ENCODE results near the gene MFNG. TPM values are rescaled to one million over a fixed set of nuclear protein-coding genes. Genes with fewer than 3 reads are reported as not detected.

Gene MFNG
- total and polyA plus RNA-seq, 3 donors from 2014 or later: 7.5 to 8.2 (median 8.1) TPM

DNA sequence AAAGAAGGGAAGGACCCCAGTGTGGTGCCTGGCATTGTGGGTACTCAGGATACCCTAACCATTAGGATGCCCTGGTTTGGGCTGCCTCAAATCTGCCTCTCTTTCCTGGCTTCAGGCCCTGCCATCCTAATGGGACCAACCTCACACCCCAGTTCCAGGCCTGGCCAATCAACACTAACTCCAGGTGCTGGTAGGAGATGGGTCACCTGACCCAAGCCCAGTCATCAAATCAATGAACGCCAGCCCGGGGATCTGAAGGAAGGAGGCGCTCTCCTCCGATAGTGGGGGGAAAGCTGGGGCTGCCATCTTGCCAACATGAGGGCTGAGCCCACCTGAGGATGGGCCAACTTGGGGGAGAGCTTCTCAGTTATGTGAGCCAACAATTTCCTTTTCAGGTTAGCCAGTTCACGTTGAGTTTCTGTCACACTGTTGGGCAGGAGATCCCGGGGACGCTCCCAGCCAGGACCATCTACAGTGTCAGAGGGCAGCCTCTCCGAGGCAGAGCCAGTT is 12.7 kb downstream of the MFNG start:
- no peak for TF ChIP-seq POLR2A (IDR thresholded peaks at IDR 0.05)
- TF ChIP-seq, protein P1, sequence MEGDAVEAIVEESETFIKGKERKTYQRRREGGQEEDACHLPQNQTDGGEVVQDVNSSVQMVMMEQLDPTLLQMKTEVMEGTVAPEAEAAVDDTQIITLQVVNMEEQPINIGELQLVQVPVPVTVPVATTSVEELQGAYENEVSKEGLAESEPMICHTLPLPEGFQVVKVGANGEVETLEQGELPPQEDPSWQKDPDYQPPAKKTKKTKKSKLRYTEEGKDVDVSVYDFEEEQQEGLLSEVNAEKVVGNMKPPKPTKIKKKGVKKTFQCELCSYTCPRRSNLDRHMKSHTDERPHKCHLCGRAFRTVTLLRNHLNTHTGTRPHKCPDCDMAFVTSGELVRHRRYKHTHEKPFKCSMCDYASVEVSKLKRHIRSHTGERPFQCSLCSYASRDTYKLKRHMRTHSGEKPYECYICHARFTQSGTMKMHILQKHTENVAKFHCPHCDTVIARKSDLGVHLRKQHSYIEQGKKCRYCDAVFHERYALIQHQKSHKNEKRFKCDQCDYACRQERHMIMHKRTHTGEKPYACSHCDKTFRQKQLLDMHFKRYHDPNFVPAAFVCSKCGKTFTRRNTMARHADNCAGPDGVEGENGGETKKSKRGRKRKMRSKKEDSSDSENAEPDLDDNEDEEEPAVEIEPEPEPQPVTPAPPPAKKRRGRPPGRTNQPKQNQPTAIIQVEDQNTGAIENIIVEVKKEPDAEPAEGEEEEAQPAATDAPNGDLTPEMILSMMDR (IDR thresholded peaks at IDR 0.05): no peak
- no peaks in the 10 kb centered on the region for H3K27me3 ChIP-seq
- H3K27ac ChIP-seq: no peak overlapping the region
- no peaks in the 10 kb centered on the region for H3K4me1 ChIP-seq
- intact Hi-C loops (cut with DNase I; ENCODE audit: low total_unique reads): no loop called here
- no peak for DNase-seq
- 75 to 91% methylated on average over 4 to 8 of the region's 8 CpGs for WGBS, 2 donors
- H3K36me3 ChIP-seq (ENCODE audit: low read depth, missing control alignments): no peaks in the 10 kb centered on the region
- no peaks in the 10 kb centered on the region for H3K9me3 ChIP-seq
- H3K4me3 ChIP-seq: no peak overlapping the region

DNA sequence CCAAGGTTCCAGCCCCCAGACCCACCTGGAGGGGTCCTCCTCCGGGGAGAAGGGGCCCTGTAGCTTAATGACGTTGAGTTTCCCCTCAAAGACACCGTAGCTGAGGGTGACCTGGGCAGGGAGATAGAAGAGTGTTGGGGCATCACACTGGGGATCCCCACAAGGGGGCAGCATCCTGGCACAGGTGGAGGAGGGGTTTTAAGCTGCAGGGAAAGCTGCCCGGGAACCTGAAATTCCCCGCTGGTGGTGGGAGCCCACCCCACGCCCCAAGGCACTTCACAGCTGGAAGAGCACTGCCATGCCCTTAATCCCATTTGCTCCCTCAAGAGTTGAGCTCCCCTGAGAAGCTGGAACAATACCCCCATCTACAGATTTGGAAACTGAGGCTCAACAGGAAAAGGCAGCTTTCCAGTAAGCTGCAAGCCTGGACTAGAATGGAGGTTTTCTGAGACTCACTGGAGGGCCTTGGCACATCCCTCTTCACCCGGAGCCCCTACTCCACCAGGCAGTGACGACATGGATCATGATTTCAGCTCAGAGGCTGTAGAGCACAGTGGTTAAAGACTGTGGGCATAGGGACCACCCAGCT is 13.7 kb downstream of the MFNG start:
- DNase-seq: no peak
- H3K4me1 ChIP-seq: no peaks in the 10 kb centered on the region
- no peaks in the 10 kb centered on the region for H3K36me3 ChIP-seq (ENCODE audit: low read depth, missing control alignments)
- TF ChIP-seq POLR2A (IDR thresholded peaks at IDR 0.05): no peak
- TF ChIP-seq, protein P1 (IDR thresholded peaks at IDR 0.05): no peak
- no peaks in the 10 kb centered on the region for H3K27me3 ChIP-seq
- no peak overlapping the region for H3K27ac ChIP-seq
- intact Hi-C loops (cut with DNase I; ENCODE audit: low total_unique reads): no loop called here
- WGBS, 2 donors: 22 to 53% methylated on average over 6 to 8 of the region's 8 CpGs
- no peaks in the 10 kb centered on the region for H3K9me3 ChIP-seq
- H3K4me3 ChIP-seq: no peak overlapping the region

DNA sequence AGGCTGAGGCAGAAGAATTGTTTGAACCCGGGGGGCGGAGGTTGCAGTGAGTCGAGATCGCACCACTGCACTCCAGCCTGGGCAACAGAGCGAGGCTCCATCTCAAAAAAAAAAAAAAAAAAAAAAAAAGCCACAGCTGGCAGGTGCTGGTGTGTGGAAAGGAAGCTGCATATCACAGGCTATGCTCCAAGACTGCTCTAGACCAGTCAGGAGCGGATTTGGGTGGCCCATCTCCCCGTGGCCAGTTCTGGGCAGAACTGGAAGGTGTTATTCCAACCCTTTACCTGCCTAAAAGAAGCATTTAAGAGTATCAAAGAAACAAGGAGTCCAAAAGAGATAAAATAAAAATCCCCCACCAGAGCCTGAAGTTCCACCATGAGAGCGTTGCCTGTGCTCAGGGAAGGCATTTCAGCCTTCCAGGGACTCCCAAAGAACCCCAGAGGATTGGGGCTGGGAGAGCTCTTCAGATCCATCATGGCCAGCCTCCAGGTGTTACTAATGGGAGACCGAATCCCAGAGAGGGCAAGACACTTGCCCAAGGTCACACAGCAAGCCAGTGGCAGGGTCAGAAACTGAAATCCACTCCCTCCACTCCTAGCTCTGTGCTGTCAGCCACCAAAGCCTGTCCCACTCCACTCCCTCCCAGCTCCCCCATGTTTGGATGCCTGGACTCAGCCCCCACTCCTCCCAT is 14.3 kb downstream of the MFNG start:
- intact Hi-C loops (cut with DNase I; ENCODE audit: low total_unique reads): no loop called here
- no peak for DNase-seq
- H3K27ac ChIP-seq: no peak overlapping the region
- TF ChIP-seq, protein P1 (IDR thresholded peaks at IDR 0.05): no peak
- no peak for TF ChIP-seq POLR2A (IDR thresholded peaks at IDR 0.05)
- no peak overlapping the region for H3K4me3 ChIP-seq
- H3K4me1 ChIP-seq: no peaks in the 10 kb centered on the region
- WGBS, 2 donors: 78 to 83% methylated on average over 9 of the region's 9 CpGs
- H3K9me3 ChIP-seq: no peaks in the 10 kb centered on the region
- no peaks in the 10 kb centered on the region for H3K36me3 ChIP-seq (ENCODE audit: low read depth, missing control alignments)
- no peaks in the 10 kb centered on the region for H3K27me3 ChIP-seq

DNA sequence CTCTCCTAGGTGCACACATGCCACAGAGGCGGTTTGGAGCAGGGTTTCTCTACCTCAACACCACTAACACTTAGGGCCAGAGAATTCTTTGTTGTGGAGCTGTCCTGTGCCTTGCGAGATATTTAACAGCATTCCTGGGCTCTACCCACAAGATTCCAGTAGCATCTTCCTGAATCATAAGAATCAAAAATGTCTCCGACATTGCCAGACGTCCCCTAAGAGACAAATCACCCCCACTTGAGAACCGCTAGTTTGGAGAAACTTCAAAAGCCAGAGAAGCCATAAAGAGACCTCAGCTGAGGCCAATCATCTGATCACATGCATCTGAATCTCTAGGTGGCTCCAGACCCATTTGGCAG is 16.1 kb downstream of the MFNG start:
- TF ChIP-seq, protein P1 (IDR thresholded peaks at IDR 0.05): no peak
- Histone ChIP-seq H3K27me3 (no peaks in the 10 kb centered on the region), H3K27ac (no peak overlapping the region), H3K4me3 (no peak overlapping the region), H3K4me1 (no peaks in the 10 kb centered on the region), H3K36me3 (ENCODE audit: low read depth, missing control alignments) (no peaks in the 10 kb centered on the region), H3K9me3 (no peaks in the 10 kb centered on the region)
- DNase-seq: no peak
- WGBS, 2 donors: 77 to 79% methylated on average over 5 of the region's 5 CpGs
- intact Hi-C loops (cut with DNase I; ENCODE audit: low total_unique reads): no loop called here
